Midbrain (tissue), 1 donor: ENCODE measurements around the gene C1QC.

ENCODE experiments used
- DNase-seq: peaks from one replicate; lab custom pipeline; 2025; lab: John Stamatoyannopoulos, UW

Gene C1QC

GRCh38 chr1:22643381-22643780, at the start of gene C1QC:
C1QC (plus strand) TSS chr1:22643633; CDS start chr1:22644024, 391 bp downstream.
- DNase-seq = peak; percentile 40

- no peak for DNase-seq
These were observed 49.0 kb upstream of the C1QC start for GRCh38 chr1:22594396-22594795.

DNA sequence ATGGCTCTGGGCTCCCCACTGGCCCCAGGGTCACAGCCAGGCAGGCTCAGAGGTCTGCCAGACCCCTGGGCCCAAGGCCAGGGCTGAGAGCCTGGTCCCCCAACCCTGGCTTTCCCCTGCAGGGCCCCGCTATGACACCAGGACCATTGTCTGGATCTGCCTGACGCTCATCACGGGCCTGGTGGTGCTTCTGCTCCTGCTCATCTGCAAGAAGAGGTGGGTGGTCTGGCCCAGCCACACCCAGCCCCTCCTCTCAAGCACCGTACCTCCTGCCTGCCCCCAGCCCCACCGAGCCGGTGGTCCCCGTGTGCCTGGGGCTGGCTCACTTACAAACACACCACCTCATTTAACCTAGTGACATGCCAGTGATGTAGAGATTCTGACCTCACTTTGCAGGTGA, 48.3 kb upstream of the C1QC start:
- DNase-seq = no peak

DNA sequence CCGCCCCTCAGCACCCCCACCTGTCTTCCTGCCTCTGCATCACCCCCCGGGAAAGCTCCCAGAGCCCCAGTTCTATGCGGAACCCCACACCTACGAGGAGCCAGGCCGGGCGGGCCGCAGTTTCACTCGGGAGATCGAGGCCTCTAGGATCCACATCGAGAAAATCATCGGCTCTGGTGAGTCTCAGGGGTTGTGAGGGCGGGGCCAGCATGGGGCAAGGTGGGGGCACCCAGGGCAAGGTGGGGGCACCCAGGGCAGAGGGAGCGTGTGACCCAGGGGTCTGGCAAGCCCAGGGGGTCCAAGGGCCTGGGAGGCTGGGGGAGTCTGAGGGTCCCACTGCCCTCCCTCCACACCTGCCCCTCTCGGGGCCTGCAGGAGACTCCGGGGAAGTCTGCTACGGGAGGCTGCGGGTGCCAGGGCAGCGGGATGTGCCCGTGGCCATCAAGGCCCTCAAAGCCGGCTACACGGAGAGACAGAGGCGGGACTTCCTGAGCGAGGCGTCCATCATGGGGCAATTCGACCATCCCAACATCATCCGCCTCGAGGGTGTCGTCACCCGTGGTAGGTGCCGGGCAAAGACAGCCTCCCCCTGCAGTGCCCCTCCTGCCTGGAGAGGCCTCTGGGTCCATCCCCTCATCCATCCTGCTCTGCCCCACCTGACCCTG, 46.0 kb upstream of the C1QC start:
- DNase-seq = no peak

DNA sequence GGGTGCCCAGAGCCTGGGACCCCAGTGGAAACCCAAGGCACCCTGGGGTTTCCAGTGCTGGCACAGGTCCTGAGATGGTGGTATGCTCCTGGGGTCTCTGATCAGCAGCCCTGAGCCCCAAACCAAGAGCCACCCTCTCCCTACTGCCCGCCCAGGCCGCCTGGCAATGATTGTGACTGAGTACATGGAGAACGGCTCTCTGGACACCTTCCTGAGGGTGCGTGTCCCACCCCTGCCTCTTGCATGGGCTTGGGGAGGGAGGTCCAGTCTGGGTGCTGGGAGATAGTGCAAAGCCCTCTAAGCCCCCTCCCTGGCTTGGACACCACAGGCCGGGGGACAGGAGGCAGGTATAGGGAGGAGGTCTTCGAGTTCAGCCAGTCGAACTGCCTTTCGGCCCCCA, 45.4 kb upstream of the C1QC start:
- DNase-seq = no peak

GRCh38 chr1:22598736-22599135, 44.7 kb upstream of the C1QC start:
- DNase-seq = no peak

- no peak for DNase-seq
These were observed 43.2 kb upstream of the C1QC start for GRCh38 chr1:22600071-22600816.

- no peak for DNase-seq
These were observed 42.4 kb upstream of the C1QC start for GRCh38 chr1:22600817-22601605.

DNA sequence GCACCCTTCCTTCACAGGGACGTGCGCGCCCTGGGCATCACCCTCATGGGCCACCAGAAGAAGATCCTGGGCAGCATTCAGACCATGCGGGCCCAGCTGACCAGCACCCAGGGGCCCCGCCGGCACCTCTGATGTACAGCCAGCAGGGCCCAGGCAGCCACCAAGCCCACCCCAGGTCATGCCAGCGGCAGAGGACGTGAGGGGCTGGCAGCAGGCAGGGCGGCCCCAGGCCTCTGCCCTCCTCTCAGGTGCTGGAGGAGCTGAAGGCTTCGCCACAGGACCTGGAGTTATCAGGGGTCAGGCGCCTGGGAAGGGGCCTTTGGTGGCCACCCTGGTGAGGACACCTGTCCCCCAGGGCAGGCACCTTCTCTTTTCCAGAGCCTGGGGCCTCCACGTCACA, 41.8 kb upstream of the C1QC start:
- DNase-seq = no peak

- no peak for DNase-seq
These were observed 41.2 kb upstream of the C1QC start for GRCh38 chr1:22602060-22602740.

- no peak for DNase-seq
These were observed 37.3 kb upstream of the C1QC start for GRCh38 chr1:22606161-22606560.

DNA sequence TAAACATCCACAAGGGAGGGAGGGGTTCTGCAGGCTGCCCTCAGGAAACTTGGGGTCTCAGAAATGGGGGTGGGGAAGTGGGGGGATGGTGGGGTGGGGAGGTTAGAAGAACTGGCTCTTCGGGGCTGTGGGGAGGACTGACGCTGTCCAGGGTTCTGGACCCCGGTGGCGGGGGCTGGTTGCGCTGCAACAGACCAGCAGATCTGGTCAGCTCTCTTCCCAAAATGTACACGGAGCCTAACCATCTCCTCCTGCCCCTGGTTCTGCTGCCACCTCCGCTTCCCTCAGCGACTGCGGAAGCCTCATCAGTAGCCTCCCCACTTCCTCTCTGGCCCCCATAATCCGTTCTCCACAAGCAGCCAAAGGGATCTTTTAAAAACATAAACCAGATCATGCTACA, 36.3 kb upstream of the C1QC start:
- no peak for DNase-seq

- no peak for DNase-seq
These were observed 35.1 kb upstream of the C1QC start for GRCh38 chr1:22608361-22608760.

- DNase-seq = no peak
These were observed 34.1 kb upstream of the C1QC start for GRCh38 chr1:22609291-22609690.

GRCh38 chr1:22611530-22611947, 31.9 kb upstream of the C1QC start:
- no peak for DNase-seq

DNA sequence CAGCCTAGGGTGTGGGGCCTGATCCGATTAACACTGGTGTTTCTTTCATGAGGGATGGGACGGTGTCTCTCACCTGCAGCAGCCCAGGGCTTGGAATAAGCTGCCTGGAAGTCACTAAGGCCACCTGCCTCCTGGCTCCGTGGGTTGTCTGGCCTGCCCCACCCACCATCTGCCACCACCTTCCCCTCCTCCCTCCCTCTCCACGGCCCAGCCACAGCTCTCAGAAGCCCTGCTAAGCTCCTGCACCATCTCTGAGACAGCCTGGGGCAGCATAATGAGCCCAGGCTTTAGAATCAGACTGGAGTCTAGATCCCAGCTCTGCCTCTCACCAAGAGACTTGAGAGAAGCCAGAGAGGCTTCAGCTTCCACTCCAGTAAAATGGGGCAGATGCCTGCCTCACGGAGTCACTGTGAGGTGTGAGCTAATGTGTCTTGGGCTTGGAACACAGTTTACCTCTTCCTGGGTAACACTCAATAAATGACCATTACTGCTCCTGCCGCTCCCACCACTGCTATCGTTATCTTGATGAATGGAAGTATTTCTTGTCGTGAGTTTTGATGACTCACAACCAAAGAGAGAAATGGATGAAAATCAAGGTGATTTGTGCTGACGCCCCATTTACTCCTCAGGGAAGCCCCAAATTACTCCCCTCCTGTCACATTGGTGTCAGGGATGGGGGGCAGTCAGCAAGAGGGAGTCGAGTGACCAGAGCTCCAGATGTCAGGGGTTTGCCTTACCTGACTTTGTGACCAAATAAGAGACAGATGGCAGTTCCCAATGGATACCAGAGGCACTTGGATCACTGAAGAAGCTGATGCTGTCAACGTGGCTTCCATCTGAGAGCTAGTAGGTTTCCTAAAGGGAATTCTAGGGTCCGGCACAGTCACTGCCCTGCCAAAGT, 30.5 kb upstream of the C1QC start:
- no peak for DNase-seq

DNA sequence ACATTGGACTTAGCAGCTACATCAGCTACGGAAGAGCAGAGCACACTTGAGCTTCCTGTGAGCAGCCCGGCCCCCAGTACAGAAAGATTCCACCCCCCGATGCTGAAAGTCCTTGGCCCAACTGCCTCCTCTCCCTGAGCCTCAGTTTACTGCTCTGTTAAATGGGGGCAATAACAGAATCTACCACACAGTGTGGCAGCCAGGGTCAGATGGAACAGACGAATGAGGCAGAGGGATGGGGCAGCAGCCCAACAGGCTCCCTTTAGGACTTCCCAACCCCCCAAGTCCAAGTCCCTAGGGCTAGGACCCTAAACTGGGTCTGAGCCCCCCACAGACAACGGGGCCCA, 29.9 kb upstream of the C1QC start:
- no peak for DNase-seq

DNA sequence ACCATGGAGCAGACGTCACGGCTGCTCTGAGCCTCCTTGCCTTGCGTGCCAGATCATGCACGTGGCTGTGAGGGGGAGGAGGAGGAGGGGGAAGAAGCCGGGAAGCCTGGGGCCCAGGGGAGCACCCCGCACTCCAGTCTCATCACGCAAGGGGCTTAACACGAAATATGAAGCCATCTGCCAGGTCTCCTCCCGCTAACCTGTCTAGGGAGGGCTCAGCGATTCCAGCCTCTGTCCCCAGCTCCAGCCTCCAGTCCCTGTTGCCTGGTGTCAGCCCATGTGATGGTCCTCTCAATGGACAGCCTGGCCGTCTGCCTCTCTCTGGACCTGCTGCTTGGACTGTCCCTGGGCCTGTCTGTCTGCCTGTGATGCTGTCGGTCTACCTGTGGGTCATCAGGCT, 29.5 kb upstream of the C1QC start:
- no peak for DNase-seq

- no peak for DNase-seq
These were observed 27.5 kb upstream of the C1QC start for GRCh38 chr1:22615886-22616285.

- DNase-seq = no peak
These were observed 26.9 kb upstream of the C1QC start for GRCh38 chr1:22616571-22616970.

DNA sequence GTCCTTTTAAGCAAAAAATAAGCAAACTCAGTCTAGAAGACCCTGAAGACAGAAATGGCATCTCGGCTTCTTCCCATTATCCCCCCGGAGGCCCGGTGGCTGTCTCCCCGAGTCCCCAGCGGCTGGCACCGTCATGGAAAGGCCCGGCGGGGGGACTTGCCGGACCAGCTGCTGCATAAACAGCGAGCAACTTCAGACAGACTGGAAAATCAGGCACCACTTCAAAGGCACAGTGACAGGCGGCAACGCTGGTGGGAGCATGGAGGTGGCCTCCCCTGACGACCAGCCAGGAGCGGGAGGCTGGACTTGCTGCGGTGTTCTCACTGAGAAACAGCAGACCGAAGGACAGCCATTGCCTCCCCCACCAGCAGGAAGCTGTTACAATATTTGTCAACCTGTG, 25.4 kb upstream of the C1QC start:
- no peak for DNase-seq
